GM23338 (cell line): ENCODE measurements around the gene BCDIN3D. TPM values are rescaled to one million over a fixed set of nuclear protein-coding genes. Genes with fewer than 3 reads are reported as not detected.
"Not testable (repeated sequence)": the region's sequence is repeated elsewhere in the genome, so short reads cannot be mapped to it uniquely, and the experiment has no call there.

Experiments used
- ATAC-seq: fragments of 200-7000 bp; cut with Tn5 transposase; 3 replicates; pipeline ENCODE4 v1.9.1; 2020
- DNase-seq: peaks from one replicate; pipeline ENCODE4 v3.0.0-alpha.2; 2015; ENCODE audit warnings: low spot score
- H2AFZ ChIP-seq: fragments of 200-600 bp; sonication (generic); 2 replicates; pipeline ENCODE4 v1.8.0; 2016; ENCODE audit warnings: antibody characterized with exemption, mild to moderate bottlenecking, moderate library complexity
- H3F3A ChIP-seq: fragments of 200-600 bp; sonication (generic); replicated peaks from 2 replicates; pipeline ENCODE4 v1.8.0; 2017; ENCODE audit warnings: antibody characterized with exemption, mixed run types, low read depth
- H3K27ac ChIP-seq: fragments of 200-600 bp; sonication (generic); 2 replicates; pipeline ENCODE4 v1.6.1; 2016; ENCODE audit warnings: low read depth
- H3K27me3 ChIP-seq: fragments of 200-600 bp; sonication (generic); 2 replicates; pipeline ENCODE4 v1.8.0; 2016; ENCODE audit warnings: mild to moderate bottlenecking, mixed run types, moderate library complexity; ENCODE audit not compliant: insufficient read depth
- H3K36me3 ChIP-seq: fragments of 200-600 bp; sonication (generic); 2 replicates; pipeline ENCODE4 v1.8.0; 2016; ENCODE audit warnings: mild to moderate bottlenecking; ENCODE audit not compliant: insufficient read depth
- H3K4me1 ChIP-seq: fragments of 200-600 bp; sonication (generic); 2 replicates; pipeline ENCODE4 v1.8.0; 2016; ENCODE audit warnings: mild to moderate bottlenecking, moderate library complexity; ENCODE audit not compliant: insufficient read depth
- H3K4me2 ChIP-seq: fragments of 200-600 bp; sonication (generic); 2 replicates; pipeline ENCODE4 v1.7.1; 2017; ENCODE audit warnings: mixed run types
- H3K4me3 ChIP-seq: fragments of 200-600 bp; sonication (generic); 2 replicates; pipeline ENCODE4 v1.6.1; 2016; ENCODE audit warnings: mixed run types
- H3K79me2 ChIP-seq: fragments of 200-600 bp; sonication (generic); replicated peaks from 2 replicates; pipeline ENCODE4 v1.8.0; 2017; ENCODE audit warnings: mild to moderate bottlenecking; ENCODE audit not compliant: insufficient read depth
- H3K9me2 ChIP-seq: fragments of 200-600 bp; sonication (generic); 2 replicates; pipeline ENCODE4 v1.8.0; 2017; ENCODE audit not compliant: insufficient read depth
- H4K20me1 ChIP-seq: fragments of 200-600 bp; sonication (generic); replicated peaks from 2 replicates; pipeline ENCODE4 v1.8.0; 2017; ENCODE audit warnings: mild to moderate bottlenecking; ENCODE audit not compliant: insufficient read depth
- H3K27ac Mint-ChIP-seq: 2 replicates; pipeline ENCODE4 v1.8.0; 2020; ENCODE audit warnings: inconsistent platforms, mild to moderate bottlenecking, moderate library complexity, mixed read lengths
- H3K27me3 Mint-ChIP-seq: 3 replicates; pipeline ENCODE4 v1.8.0; 2022; ENCODE audit warnings: low read depth, mild to moderate bottlenecking, moderate library complexity, mixed read lengths, inconsistent platforms; ENCODE audit not compliant: insufficient read depth, poor library complexity
- H3K36me3 Mint-ChIP-seq: 3 replicates; pipeline ENCODE4 v1.8.0; 2021; ENCODE audit warnings: low read depth, mild to moderate bottlenecking, inconsistent platforms, moderate library complexity, mixed read lengths
- H3K4me1 Mint-ChIP-seq: 3 replicates; pipeline ENCODE4 v1.8.0; 2020; ENCODE audit warnings: mild to moderate bottlenecking, inconsistent platforms, mixed read lengths
- H3K4me3 Mint-ChIP-seq: 3 replicates; pipeline ENCODE4 v1.8.0; 2021; ENCODE audit warnings: moderate library complexity, mild to moderate bottlenecking, inconsistent platforms, mixed read lengths
- H3K9me3 Mint-ChIP-seq: 3 replicates; pipeline ENCODE4 v1.8.0; 2020; ENCODE audit warnings: moderate library complexity, mild to moderate bottlenecking, inconsistent platforms, mixed read lengths
- CREB1 ChIP-seq: fragments of 250-450 bp; sonication (Bioruptor Pico); IDR thresholded peaks from 2 replicates; pipeline ENCODE4 v1.5.0; 2020; ENCODE audit warnings: low read depth, mild to moderate bottlenecking, moderate library complexity
- CTCF ChIP-seq, 2 experiments: fragments of 200-600 bp in 1 of 2; sonication (generic) in 1 of 2; conservative IDR thresholded peaks; 2 replicates each; pipeline versions ENCODE4 v1.5.1 to v1.6.1; 2016 to 2017; ENCODE audit warnings: antibody characterized with exemption in 2 of 2, low read depth in 2 of 2, mild to moderate bottlenecking in 2 of 2, moderate library complexity in 1 of 2
- ETS1 ChIP-seq: IDR thresholded peaks from 2 replicates; pipeline ENCODE4 v1.6.1; 2016; ENCODE audit warnings: antibody characterized with exemption
- EZH2phosphoT487 ChIP-seq: fragments of 200-600 bp; sonication (generic); IDR thresholded peaks from one replicate; pipeline ENCODE4 v1.8.1; 2018; ENCODE audit warnings: antibody characterized with exemption; ENCODE audit not compliant: unreplicated experiment
- JUNB ChIP-seq: IDR thresholded peaks from one replicate; pipeline ENCODE4 v1.6.1; 2016; ENCODE audit warnings: antibody characterized with exemption; ENCODE audit not compliant: unreplicated experiment
- NANOG ChIP-seq: IDR thresholded peaks from 2 replicates; pipeline ENCODE4 v1.6.1; 2016; ENCODE audit warnings: antibody characterized with exemption, borderline replicate concordance
- POLR2AphosphoS5 ChIP-seq: IDR thresholded peaks from 2 replicates; pipeline ENCODE4 v1.6.1; 2016; ENCODE audit warnings: antibody characterized with exemption, low read depth
- REST ChIP-seq: IDR thresholded peaks from one replicate; pipeline ENCODE4 v1.6.1; 2018; ENCODE audit warnings: antibody characterized with exemption; ENCODE audit not compliant: unreplicated experiment
- STAT1 ChIP-seq: IDR thresholded peaks from one replicate; pipeline ENCODE4 v1.6.1; 2016; ENCODE audit warnings: antibody characterized with exemption; ENCODE audit not compliant: unreplicated experiment
- ZNF331 ChIP-seq: fragments of 250-450 bp; sonication (Bioruptor Pico); IDR thresholded peaks from 2 replicates; pipeline ENCODE4 v1.5.0; 2020; ENCODE audit warnings: low read depth, mild to moderate bottlenecking, moderate library complexity
- ZNF462 ChIP-seq: fragments of 250-450 bp; sonication (Bioruptor Pico); IDR thresholded peaks from 2 replicates; pipeline ENCODE4 v1.5.0; 2020; ENCODE audit warnings: mild to moderate bottlenecking, moderate library complexity
- polyA plus RNA-seq: library from polyadenylated mRNA; unstranded; fragments of >200 nt; fragmentation: Nextera tagmentation; extraction: Ambion mirVana; gene quantifications from 2 replicates; pipeline ENCODE4 v1.2.1, GENCODE V29; 2016
- total RNA-seq: library from RNA; depleted of rRNA; stranded (reverse); fragments of >200 nt; shearing (Covaris generic); gene quantifications from 2 replicates; pipeline ENCODE4 v1.2.3, GENCODE V29; 2014

BCDIN3D gene
- total and polyA plus RNA-seq, 2 experiments from 2014 or later = 1.4 to 1.8 TPM

GRCh38 chr12:49871811-49872251 is 28.9 kb upstream of the BCDIN3D start:
- H3K4me1 ChIP-seq, H3K9me2 ChIP-seq, DNase-seq, H4K20me1 ChIP-seq, H3K79me2 ChIP-seq, H3K27me3 ChIP-seq, H3F3A ChIP-seq, H3K4me3 ChIP-seq, H3K9me3 Mint-ChIP-seq, H3K4me3 Mint-ChIP-seq, H3K27ac ChIP-seq, H3K27ac Mint-ChIP-seq, H2AFZ ChIP-seq, H3K36me3 Mint-ChIP-seq, H3K4me1 Mint-ChIP-seq, H3K36me3 ChIP-seq, ATAC-seq, H3K4me2 ChIP-seq: not testable (repeated sequence)
- peaks cover 16% of the 10 kb centered on the region for H3K27me3 Mint-ChIP-seq

- Histone ChIP-seq H3F3A (no peaks in the 10 kb centered on the region), H3K79me2 (no peaks in the 10 kb centered on the region), H3K4me3 (no peak overlapping the region), H4K20me1 (no peaks in the 10 kb centered on the region), H3K27ac (no peak overlapping the region), H3K4me2 (no peak overlapping the region), H3K9me2 (no peaks in the 10 kb centered on the region), H3K36me3 (no peaks in the 10 kb centered on the region), H2AFZ (no peak overlapping the region), H3K4me1 (no peaks in the 10 kb centered on the region; the same call in 1 of the 2 replicates), H3K27me3 (no peaks in the 10 kb centered on the region)
- Mint-ChIP-seq H3K4me3 (no peak overlapping the region), H3K27me3 (peaks cover 17% of the 10 kb centered on the region), H3K27ac (no peak overlapping the region), H3K9me3 (no peaks in the 10 kb centered on the region; the same call in 2 of the 3 replicates), H3K36me3 (no peaks in the 10 kb centered on the region), H3K4me1 (peaks cover 7% of the 10 kb centered on the region)
- ATAC-seq (no peak), DNase-seq (no peak)
- TF ChIP-seq ETS1 (no peak), EZH2phosphoT487 (no peak), JUNB (no peak), STAT1 (no peak), ZNF462 (CRISPR knock-in tag) (no peak), CTCF (conservative IDR thresholded peaks at IDR 0.05; ENCODE audit: low read depth in 2 of 2) (no peak), ZNF331 (CRISPR knock-in tag) (no peak), REST (no peak), NANOG (no peak), CREB1 (no peak), POLR2AphosphoS5 (no peak)
Observed at GRCh38 chr12:49871263-49871561, 28.3 kb upstream of the BCDIN3D start.
